Endothelial cell of umbilical vein (primary cell): ENCODE measurements around the gene CACNA2D3.

Experiments used
- CTCF ChIP-seq, 2 donors: IDR thresholded peaks; 1 replicate in 1 of 2; 2 replicates in 1 of 2; pipeline ENCODE4 v1.5.1; 2011; ENCODE audit warnings: low read length in 2 of 2, mild to moderate bottlenecking in 2 of 2, moderate library complexity in 2 of 2, control low read depth in 1 of 2, inconsistent platforms in 1 of 2, low read depth in 1 of 2; ENCODE audit not compliant: insufficient read depth in 1 of 2; ENCODE audit errors: extremely low read depth in 1 of 2
- EZH2 ChIP-seq: IDR thresholded peaks from 2 replicates; pipeline ENCODE4 v1.6.1; 2012; ENCODE audit warnings: borderline replicate concordance, low read depth, mild to moderate bottlenecking, moderate library complexity, low read length, inconsistent platforms; ENCODE audit not compliant: severe bottlenecking
- FOS ChIP-seq: IDR thresholded peaks from 2 replicates; pipeline ENCODE4 v1.6.1; 2011; ENCODE audit warnings: mild to moderate bottlenecking, low read length, moderate library complexity, borderline replicate concordance; ENCODE audit not compliant: insufficient read depth
- GATA2 ChIP-seq: IDR thresholded peaks from 2 replicates; pipeline ENCODE4 v1.7.0; 2011; ENCODE audit warnings: low read depth, mild to moderate bottlenecking, moderate library complexity, mixed read lengths, low read length; ENCODE audit not compliant: insufficient read length, insufficient read depth
- MAX ChIP-seq: IDR thresholded peaks from 2 replicates; pipeline ENCODE4 v1.6.1; 2011; ENCODE audit not compliant: insufficient read depth, insufficient read length
- MYC ChIP-seq: IDR thresholded peaks from one replicate; pipeline ENCODE4 v1.6.1; 2011; ENCODE audit warnings: mild to moderate bottlenecking, low read depth, low read length
- POLR2A ChIP-seq: IDR thresholded peaks from 2 replicates; pipeline ENCODE4 v1.6.1; 2012; ENCODE audit warnings: low read depth, mild to moderate bottlenecking, control low read depth, low read length
- POLR2AphosphoS5 ChIP-seq: IDR thresholded peaks from 2 replicates; pipeline ENCODE4 v1.6.1; 2012; ENCODE audit warnings: low read depth, mild to moderate bottlenecking, control low read depth, low read length, moderate library complexity; ENCODE audit not compliant: insufficient read depth

GRCh38 chr3:54970895-54971294, 848.5 kb downstream of the CACNA2D3 start:
- TF ChIP-seq POLR2A (no peak), FOS (no peak), GATA2 (no peak), CTCF (IDR thresholded peaks at IDR 0.05; ENCODE audit: extremely low read depth in 1 of 2, insufficient read depth in 1 of 2, low read depth in 1 of 2, low read length in 2 of 2) (no peak), EZH2 (no peak), POLR2AphosphoS5 (no peak), MYC (no peak), MAX (no peak)
